Prostate gland (tissue), 2 donors: ENCODE data around the gene RAPSN.

ENCODE experiments used
- CTCF ChIP-seq, 4 experiments: fragments of 200-600 bp in 2 of 4; fragments of 450-650 bp in 2 of 4; sonication (generic) in 2 of 4; IDR thresholded peaks; 1 replicate in 3 of 4; 2 replicates in 1 of 4; pipeline ENCODE4 v1.5.1; 2016 to 2019; ENCODE audit warnings: antibody characterized with exemption in 4 of 4, mild to moderate bottlenecking in 2 of 4, moderate library complexity in 2 of 4
- POLR2A ChIP-seq: fragments of 450-650 bp; IDR thresholded peaks from one replicate; pipeline ENCODE4 v1.6.1; 2016; ENCODE audit warnings: antibody characterized with exemption, mild to moderate bottlenecking

GRCh38 chr11:47433157-47433556 is 15.8 kb downstream of the RAPSN start:
- TF ChIP-seq CTCF (IDR thresholded peaks at IDR 0.05): no peak
- no peak for TF ChIP-seq POLR2A
